C4-2B (cell line): Measurements from ENCODE around the gene COL19A1.

Source experiments
- H3K27ac ChIP-seq: fragments of 450-650 bp; 2 replicates; pipeline ENCODE4 v1.5.1; 2017
- CTCF ChIP-seq: fragments of 450-650 bp; conservative IDR thresholded peaks from 2 replicates; pipeline ENCODE4 v1.5.1; 2017; ENCODE audit warnings: mild to moderate bottlenecking
- ZFX ChIP-seq: fragments of 450-650 bp; IDR thresholded peaks from 2 replicates; pipeline ENCODE4 v1.6.1; 2017

The COL19A1 gene

DNA sequence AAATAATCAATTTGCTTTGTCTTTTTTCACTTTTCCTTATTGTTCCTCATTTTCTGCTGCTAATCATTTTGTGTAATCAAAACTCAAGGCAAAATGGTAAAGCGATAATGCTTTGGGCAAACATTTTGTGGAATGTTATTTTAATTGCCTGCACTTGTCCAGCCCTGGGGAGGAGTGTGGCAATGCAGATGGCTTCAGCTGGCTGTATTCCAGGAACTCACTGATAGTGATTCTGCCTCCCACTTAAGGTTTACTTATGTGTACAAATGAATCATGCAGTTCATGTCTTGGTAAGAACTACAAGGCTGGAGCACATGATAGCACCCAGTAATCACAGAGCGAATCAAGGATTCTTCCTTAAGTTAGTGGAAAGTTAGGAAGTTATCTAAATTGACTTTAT is 107.8 kb downstream of the COL19A1 start:
- H3K27ac ChIP-seq, result no peak overlapping the region
- no peak for TF ChIP-seq ZFX
- TF ChIP-seq CTCF, result no peak

DNA sequence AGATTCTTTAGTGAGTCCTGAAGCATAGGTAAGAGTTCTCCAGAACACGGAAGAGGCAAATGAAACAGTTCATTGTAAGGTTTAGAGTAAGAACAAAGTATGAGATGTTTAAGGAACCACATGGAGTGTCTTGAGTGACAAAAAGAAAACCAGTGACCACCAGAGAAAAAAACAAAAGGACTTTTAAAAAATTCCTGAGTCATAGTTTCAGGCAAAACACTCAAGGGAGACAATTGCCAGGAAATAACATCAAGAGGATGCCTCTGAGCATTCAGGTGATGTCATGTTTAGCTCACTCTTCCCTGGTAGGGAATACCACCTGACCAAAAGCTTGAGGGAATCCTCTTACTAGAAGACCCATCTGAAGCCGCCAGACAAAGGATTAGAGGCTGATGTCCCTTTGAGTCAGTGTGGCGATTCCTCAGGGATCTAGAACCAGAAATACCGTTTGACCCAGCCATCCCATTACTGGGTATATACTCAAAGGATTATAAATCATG is 110.3 kb downstream of the COL19A1 start:
- TF ChIP-seq ZFX (no peak), CTCF (no peak)
- no peak overlapping the region for H3K27ac ChIP-seq

DNA sequence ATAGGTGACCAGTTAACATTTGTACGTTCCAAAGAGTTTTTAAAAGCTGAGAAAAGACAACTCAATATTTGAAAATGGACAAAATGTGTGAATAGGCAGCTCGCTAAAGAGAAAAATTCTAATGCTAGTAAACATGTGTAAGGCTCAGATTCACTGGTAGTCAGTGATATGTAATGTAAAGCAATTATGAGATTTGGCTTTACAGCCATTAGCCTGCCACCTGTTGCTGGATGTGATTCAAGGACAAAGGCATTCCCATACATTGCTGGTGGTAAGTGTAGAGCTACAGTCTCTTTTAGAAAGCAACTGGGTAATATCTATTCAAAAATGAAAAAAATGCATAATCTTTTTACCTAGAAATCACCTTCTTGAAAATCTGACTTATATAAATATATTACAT is 114.3 kb downstream of the COL19A1 start:
- TF ChIP-seq ZFX (no peak), CTCF (no peak)
- H3K27ac ChIP-seq, result no peak overlapping the region

- H3K27ac ChIP-seq, result no peak overlapping the region
- TF ChIP-seq ZFX, result no peak
Measured at GRCh38 chr6:69984506-69984905, 118.2 kb downstream of the COL19A1 start.

GRCh38 chr6:69985180-69985579 is 118.8 kb downstream of the COL19A1 start:
- no peak overlapping the region for H3K27ac ChIP-seq
- TF ChIP-seq ZFX (no peak), CTCF (no peak)

DNA sequence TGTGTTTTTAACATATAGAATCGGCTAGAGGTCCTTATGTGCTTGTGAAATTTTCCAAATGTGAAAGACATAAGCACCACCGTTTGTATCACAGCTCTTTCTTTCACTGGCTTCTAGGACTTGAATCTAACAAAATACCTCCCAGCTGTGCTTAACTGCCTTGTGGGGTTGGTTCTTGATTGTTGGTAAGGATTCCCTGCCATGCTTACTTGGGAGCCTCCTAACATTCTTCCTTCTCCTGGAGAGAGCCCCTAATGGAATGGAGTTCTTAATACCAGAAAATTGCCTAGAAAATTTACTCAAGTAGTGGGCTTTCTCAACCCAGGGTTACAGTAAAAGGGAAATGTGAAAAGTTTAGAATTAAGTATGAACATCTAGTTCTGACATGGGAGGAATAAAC is 121.2 kb downstream of the COL19A1 start:
- TF ChIP-seq CTCF (no peak), ZFX (no peak)
- no peak overlapping the region for H3K27ac ChIP-seq

DNA sequence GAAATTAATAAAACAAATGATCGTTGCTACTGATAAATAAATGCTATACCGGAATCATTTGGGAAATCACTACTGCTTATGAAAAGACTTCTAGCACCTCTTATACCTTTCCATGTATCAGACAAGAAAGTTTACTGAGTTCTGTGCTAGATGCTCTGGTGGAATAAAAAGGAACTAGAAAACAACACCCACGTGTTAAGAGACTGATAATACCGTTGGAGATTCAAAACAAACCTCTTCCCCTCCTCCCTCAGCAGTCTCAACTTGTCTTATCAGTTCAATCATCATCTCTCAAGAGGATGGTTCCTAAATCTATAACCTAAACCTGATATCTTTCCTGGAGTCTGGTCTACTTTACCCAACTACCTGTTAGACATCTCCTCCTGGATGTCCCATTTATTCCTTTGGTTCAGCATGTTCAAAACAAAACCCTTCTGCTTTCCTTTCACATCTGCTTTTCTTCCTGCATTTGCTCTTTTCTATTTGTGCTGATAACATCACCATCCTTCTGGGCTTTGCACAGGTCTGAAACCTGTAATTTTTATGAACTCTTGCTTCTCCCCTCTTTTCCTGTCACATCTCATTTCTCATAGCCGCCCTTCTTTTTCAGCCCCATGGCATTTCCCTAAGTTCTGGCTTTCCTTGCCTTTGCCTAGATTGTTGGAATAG is 122.2 kb downstream of the COL19A1 start:
- H3K27ac ChIP-seq, result no peak overlapping the region
- TF ChIP-seq ZFX, result no peak
- TF ChIP-seq CTCF, result no peak

DNA sequence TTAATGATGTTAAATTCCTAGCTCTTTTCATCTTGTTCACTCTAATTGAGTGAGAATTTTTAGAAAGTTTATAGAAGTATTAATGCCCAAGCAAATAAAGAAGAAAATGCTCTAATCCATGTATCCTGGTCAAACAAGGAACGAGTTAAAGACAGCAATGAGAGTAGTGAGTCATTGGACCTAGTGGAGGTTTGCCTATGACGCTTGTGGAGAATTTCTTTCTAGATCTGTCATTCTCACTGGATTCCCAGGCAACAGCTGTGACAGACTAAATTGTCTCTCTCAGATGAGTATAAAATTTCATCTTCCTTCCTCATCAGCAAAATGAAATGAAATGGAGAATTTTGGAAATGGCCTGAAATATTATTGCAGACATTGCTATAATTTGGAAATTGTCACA is 127.9 kb downstream of the COL19A1 start:
- H3K27ac ChIP-seq, result no peak overlapping the region
- TF ChIP-seq CTCF (no peak), ZFX (no peak)
